H7 (cell line): ENCODE data around the gene NFU1. TPM values are rescaled to one million over a fixed set of nuclear protein-coding genes. Genes with fewer than 3 reads are reported as not detected.

Experiments
- DNase-seq: peaks from one replicate; pipeline ENCODE4 v3.0.0; 2012
- H3K27me3 ChIP-seq: 2 replicates; pipeline ENCODE4 v1.6.0; 2011; ENCODE audit warnings: mild to moderate bottlenecking, low read length; ENCODE audit not compliant: control insufficient read depth, insufficient read depth
- H3K36me3 ChIP-seq: replicated peaks from 2 replicates; pipeline ENCODE4 v1.5.1; 2011; ENCODE audit warnings: low read length; ENCODE audit not compliant: control insufficient read depth, insufficient read depth
- H3K4me3 ChIP-seq: 2 replicates; pipeline ENCODE4 v1.5.1; 2011; ENCODE audit warnings: low read depth, mild to moderate bottlenecking, control low read depth, low read length, moderate library complexity; ENCODE audit not compliant: insufficient read depth
- total RNA-seq: library from RNA; depleted of rRNA; stranded (reverse); fragments of >200 nt; shearing (Covaris generic); gene quantifications from 2 replicates; pipeline ENCODE4 v1.2.3, GENCODE V29; 2014

Gene NFU1
- total RNA-seq, 1 experiment from 2014 or later, result 36.2 TPM

DNA sequence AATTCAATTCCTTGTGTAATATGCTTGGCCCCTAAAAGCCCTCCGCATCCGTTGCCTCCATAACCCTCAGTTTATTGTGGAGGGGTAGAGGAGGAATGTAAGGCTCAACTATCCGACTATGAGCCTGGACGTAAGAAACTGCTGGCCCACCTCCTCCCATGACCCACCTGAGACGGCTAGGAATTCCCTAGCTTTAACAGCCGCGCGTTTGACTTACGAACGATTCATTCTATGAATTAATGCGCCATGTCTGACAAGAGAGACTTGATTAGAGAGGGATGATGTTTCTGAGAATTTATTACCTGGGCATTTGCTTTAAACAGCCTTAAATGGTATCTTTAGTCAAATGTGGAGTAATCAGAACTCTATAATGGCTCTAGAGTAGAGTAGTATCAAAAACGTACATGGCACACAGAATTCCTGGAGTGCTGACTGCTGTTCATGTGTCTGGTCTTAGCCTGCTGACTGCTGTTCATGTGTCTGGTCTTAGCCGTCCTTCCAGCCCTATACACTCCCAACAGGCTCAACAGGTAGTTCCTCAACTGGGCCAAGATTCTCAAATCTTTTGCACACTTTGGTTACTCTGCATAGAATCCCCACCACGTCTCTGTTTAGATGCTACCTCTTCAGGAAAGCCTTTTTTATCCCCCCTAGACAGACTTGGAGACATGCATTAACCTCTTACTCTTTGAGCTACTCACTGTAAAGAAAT lies 49.3 kb downstream of the NFU1 start:
- peak; percentile 25 for DNase-seq
- no peaks in the 10 kb centered on the region for H3K36me3 ChIP-seq
- H3K4me3 ChIP-seq, result peak overlapping the region; percentile 74
- no peaks in the 10 kb centered on the region for H3K27me3 ChIP-seq

DNA sequence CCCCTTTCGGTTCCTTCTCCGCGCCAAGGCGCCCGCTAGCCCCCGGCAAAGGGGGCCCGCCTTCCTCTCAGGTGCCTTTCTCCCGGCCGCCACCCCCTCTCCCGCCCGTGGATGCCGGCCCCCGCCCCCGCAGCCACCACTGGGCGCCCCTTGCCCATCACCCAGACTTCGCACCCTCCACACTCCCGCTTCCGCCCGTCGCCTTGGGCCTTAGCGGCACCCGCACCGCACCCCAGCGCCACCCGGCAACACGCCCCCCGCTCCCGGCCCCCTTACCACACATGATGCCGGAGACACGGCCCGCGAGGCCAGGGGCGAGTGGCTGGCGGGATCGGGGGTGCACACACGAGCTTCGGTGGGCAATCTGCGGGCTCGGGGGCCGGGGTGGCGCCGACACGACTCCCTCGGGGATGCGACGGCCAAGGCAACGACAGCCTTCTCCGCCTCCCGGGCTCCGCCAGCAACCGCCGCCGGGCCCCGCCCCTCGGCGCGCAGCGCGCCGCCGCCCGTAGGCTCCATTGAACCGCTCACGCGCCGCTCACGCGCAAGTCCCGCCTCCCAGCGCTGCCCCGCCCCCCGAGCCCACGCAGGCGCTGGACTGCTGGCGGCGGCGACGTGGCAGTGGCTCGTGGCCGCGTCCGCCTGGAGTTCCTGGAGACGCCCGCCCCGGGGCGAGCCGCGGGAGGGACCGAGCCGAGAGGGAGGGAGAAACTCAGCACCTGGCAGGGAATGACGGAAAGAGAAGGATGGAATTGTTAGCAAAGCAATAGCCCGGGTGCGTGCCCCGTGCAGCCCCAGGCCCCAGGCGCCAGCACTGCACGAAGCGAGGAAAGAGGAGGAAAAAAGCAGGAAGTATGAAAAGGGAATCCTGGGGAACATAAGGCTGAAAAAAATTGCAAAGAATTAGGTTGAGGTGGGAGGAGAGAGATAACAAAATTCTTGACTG lies 50.2 kb downstream of the NFU1 start, which contains the start of gene GFPT1:
Gene GFPT1 (minus strand): TSS at position 439 of the 946 bp plus-strand sequence. CDS start 156 bp downstream, at position 283.
- H3K4me3 ChIP-seq, result peak within 1 kb of the TSS; percentile 74
- peak; percentile 96 for DNase-seq
- H3K27me3 ChIP-seq, result no peaks in the 10 kb centered on the region
- no peaks in the 10 kb centered on the region for H3K36me3 ChIP-seq

DNA sequence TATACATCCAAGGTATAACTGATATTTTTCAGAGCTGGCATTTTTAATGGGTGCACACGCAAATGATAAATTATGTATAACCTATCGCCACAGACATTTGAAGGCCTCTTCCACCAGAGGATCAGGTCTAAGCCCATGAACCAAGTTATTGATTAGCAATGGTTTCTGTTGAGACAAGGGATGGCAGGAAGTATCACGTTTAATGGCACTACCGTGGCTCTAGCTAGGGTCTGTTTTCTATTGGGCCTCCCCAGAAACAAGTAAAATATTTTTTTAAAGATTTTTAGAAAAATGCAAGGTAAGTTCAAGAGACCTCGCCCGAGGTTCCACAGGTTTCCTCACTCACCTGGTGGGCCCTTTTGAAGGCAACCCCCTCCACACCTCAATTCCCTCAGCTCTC lies 50.9 kb downstream of the NFU1 start:
- H3K4me3 ChIP-seq, result peak overlapping the region; percentile 74
- H3K36me3 ChIP-seq, result no peaks in the 10 kb centered on the region
- H3K27me3 ChIP-seq, result no peaks in the 10 kb centered on the region
- no peak for DNase-seq

DNA sequence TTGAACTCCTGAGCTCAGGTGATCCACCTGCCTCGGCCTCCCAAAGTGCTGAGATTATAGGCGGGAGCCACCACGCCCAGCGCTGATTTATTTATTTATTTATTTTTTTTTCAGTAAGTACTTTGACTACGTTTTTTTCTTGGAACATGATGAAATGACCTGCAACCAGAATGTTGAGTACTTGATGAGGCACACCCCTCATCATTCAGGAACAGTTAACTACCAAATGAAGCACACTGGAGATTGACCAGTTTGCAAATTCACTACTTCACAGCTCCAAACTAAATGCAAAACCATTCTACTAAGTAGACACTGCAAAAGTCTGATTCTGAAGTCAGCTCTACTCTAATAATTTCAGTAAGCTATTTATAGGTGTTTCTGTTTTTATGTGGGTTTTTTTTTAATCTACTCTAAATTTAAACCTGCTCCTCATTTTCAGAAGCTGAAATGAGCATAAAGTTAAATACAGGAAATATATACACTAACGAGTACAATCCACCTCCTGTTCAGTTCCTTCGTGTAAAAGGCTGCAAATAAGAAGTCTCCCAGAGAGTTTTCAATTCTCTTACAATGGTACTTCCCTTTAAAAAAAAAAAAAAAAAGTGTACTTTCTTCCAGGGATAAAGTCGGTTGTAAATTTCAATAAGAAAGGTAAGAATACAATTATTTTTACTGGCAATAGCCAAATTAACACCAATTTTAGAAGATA lies 51.6 kb downstream of the NFU1 start:
- H3K27me3 ChIP-seq, result no peaks in the 10 kb centered on the region
- no peak for DNase-seq
- H3K4me3 ChIP-seq, result no peak overlapping the region
- H3K36me3 ChIP-seq, result no peaks in the 10 kb centered on the region

DNA sequence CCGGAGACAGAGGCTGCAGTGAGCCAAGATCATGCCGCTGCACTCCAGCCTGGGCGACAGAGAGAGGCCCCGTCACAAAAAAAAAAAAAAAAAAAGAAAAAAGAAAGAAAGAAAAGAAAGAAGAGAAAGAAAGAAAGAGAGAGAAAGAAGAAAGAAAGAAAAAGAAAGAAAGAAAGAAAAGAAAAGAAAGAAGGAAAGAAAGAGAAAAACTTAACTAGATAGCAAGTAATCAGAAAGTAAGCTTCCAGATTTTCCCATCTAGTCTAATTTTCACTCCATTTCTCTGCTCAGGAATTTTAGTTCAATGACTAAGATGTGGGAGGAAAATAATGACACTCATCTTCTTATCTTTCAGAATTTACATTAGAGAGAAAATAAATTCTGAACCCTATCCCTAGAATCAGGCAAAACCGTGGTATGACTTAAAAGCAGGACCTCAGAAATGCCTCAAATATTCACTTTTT lies 52.6 kb downstream of the NFU1 start:
- DNase-seq, result no peak
- Histone ChIP-seq H3K27me3 (no peaks in the 10 kb centered on the region), H3K36me3 (no peaks in the 10 kb centered on the region), H3K4me3 (no peak overlapping the region)

DNA sequence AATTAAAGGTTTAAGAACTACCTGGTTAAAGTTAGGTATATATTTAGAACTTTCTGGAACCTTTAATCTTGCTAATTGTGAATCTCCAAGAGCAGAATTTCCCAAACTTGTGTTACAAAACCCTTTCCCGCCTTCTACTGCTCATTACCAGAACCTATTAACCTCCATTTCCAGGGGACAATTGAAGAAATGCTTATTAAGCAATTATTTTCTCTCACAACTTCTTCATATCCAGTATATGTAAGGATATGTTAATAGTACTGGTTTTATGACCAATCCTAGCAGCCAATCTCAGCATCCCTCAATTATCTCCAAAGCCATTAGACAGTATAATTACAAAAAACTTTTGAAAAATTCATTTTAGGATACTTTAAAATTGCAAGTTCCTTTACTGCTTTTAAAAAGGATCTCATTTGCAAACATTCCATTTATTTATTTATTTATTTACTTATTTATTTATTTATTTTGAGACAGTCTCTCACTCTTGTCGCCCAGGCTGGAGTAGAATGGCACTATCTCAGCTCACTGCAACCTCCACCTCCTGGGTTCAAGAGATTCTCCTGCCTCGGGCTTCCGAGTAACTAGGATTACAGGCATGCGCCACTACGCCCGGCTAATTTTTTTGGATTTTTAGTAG lies 53.9 kb downstream of the NFU1 start:
- no peak for DNase-seq
- H3K27me3 ChIP-seq, result no peaks in the 10 kb centered on the region

DNA sequence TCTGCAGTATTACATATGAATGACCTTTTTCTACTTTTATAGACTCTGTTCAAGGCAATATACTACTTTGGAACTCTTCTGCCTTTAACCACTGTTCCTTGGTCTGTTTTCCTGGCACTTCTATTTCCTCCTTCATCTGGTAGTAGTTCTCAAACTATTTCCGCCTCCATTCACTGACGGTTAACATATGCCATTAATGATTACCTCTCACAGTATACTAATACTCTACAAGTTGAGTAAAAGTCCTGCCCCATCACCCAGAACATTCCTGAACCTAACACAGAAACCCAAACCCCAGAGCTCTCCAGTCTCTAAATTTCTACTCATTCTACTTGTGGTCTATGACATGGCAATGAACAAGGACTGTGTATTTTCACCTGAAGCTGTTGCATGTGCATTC lies 54.7 kb downstream of the NFU1 start:
- no peak for DNase-seq
- H3K4me3 ChIP-seq, result no peak overlapping the region
- H3K36me3 ChIP-seq, result no peaks in the 10 kb centered on the region; the same call in 1 of the 2 replicates

More for the DNA sequence above, 53.9 kb downstream of the NFU1 start:
- H3K36me3 ChIP-seq, result no peaks in the 10 kb centered on the region
- H3K4me3 ChIP-seq, result no peak overlapping the region

DNA sequence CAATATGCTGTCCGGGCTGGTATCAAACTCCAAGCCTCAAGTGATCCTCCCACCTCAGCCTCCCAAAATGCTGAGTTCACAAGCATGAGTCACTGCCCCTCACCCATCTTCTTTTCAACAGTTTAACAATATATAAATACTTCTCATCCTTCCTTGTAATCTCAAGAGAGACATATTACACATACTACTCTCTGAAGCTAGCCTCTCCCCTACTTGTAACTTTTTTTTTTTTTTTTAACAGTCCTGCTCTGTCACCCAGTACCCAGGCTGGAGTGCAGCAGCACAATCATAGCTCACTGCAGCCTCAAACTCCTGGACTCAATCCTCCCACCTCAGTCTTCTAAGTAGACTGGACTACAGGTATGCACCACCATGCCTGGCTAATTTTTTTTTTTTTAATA lies 55.9 kb downstream of the NFU1 start:
- H3K4me3 ChIP-seq, result no peak overlapping the region
- DNase-seq, result no peak
- no peaks in the 10 kb centered on the region for H3K27me3 ChIP-seq
- H3K36me3 ChIP-seq, result no peaks in the 10 kb centered on the region; the same call in 1 of the 2 replicates

More for the DNA sequence above, 54.7 kb downstream of the NFU1 start:
- no peaks in the 10 kb centered on the region for H3K27me3 ChIP-seq

DNA sequence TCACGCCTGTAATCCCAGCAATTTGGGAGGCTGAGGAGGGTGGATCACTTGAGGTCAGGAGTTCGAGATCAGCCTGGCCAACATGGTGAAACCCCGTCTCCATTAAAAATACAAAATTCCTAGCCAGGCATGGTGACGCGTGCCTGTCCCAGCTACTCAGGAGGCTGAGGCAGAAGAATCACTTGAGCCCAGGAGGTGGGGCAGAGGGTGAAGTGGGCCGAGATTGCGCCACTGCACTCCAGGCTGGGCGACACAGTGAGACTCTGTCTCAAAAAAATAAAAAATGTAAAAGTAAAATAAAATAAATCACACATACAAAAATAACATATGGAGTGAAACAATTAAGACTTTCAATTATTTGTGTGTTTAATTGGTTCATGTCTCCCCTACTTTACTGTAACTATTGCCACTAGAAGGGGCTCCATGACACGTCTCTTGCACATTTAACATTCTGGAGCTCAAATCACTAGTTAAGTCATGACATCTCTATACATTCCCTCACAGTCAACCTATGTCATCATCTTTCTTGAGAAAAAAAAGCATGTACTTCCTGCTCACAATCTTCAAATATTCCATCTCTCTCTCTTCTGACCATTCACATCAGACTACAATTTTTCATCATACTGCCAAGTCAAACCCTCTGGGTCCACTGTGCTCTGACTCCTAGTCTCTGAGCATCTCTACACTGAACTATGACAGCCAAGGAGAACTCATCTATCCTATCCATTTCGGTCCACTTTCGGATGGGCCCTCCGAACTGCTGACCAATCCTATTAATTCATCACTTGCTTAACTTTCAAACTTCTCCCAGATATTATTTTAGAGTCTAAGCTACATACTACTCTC lies 56.9 kb downstream of the NFU1 start:
- H3K4me3 ChIP-seq, result no peak overlapping the region

DNA sequence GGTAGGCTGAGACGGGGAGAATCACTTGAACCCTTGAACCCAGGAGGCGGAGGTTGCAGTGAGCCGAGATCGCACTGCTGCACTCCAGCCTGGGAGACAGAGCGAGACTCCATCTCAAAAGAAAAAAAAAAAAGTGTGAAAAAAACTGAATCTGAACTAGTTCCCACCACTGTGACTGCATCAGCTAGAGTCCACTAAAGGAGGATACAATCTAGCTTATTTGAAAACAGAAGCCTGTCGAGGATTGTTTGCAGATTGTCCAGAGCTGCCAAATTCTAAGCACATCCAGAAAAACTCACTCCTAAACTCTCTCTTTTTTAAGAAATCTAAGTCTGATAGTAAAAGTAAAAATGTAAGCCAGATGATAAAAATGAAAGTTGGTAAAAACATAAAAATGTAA lies 60.8 kb downstream of the NFU1 start:
- Histone ChIP-seq H3K36me3 (peaks cover 4% of the 10 kb centered on the region; the same call in 1 of the 2 replicates), H3K27me3 (no peaks in the 10 kb centered on the region), H3K4me3 (no peak overlapping the region)
- no peak for DNase-seq

More for the DNA sequence above, 56.9 kb downstream of the NFU1 start:
- no peaks in the 10 kb centered on the region for H3K27me3 ChIP-seq
- H3K36me3 ChIP-seq, result no peaks in the 10 kb centered on the region; the same call in 1 of the 2 replicates
- no peak for DNase-seq

DNA sequence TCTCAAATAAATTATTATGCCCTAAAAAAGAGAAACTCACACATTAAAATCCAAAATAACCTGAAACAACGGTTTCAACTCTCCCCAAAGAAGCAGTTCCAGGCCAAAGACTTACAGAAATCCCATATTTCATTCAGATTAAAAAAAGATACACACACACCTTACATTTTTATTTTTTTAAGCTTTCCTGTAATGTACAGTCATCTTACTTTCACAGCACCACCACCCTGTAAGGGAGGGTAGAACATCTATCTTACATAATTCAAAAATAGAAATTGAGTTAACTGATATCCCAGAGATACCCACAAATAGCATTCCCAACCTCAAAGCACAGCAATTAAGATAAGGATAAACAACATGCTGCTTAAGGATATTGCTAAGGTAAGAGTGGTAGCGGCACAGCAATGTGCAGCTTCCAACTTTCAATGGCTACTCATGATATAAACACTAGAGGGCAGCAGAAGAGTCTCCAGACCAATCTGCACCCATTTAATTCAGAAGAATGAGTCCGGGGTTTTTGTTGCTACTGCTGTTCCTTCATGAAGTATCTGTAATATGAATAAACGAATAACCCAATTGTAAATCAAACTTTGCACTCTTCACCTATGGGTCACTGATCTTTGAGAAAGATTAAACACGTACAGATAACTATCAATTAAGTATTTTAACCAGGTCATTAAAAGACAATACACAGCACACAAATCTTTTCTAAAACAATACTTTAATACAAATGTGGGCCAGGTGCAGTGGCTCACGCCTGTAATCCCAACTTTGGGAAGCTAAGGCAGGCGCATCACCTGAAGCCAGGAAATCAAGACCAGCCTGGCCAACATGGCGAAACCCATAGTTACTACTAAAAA lies 61.5 kb downstream of the NFU1 start:
- peaks cover 4% of the 10 kb centered on the region for H3K36me3 ChIP-seq
- DNase-seq, result peak; percentile 64

DNA sequence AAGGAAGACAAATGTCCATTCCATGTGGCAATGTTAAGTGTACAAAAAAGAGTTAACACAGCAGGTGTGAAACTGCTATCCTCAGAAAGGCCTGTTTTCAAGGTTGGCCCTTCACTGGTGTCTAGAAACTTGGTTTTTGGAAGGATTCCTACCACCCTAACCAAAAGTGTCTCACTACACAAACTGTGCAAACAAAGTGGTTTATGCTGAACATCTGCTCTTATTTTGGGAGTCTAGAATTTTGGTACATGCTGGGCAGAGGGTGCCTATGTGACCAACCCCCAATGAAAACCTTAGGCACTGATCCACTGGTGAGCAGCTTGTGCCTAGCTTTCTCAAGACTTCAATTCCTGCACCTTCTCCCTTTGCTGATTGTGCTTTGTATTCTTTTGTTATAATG lies 64.5 kb downstream of the NFU1 start:
- DNase-seq, result no peak
- H3K4me3 ChIP-seq, result no peak overlapping the region
- peaks cover 11% of the 10 kb centered on the region for H3K36me3 ChIP-seq

More for the DNA sequence above, 61.5 kb downstream of the NFU1 start:
- H3K27me3 ChIP-seq, result no peaks in the 10 kb centered on the region
- H3K4me3 ChIP-seq, result no peak overlapping the region

More for the DNA sequence above, 64.5 kb downstream of the NFU1 start:
- no peaks in the 10 kb centered on the region for H3K27me3 ChIP-seq
